Esophagus (tissue), 2 donors: ENCODE measurements around the gene KCNMA1. TPM values are rescaled to one million over a fixed set of nuclear protein-coding genes. Genes with fewer than 3 reads are reported as not detected.

ENCODE experiments used
- H3K27ac ChIP-seq, 2 donors: one replicate each; pipeline ENCODE4 v1.5.1; 2013; ENCODE audit warnings: low read depth in 2 of 2, mild to moderate bottlenecking in 2 of 2, inconsistent platforms in 1 of 2, low read length in 1 of 2, moderate library complexity in 1 of 2
- H3K27me3 ChIP-seq, 2 donors: one replicate each; pipeline ENCODE4 v1.6.1; 2013; ENCODE audit warnings: low read length in 2 of 2, control low read depth in 1 of 2, mild to moderate bottlenecking in 1 of 2; ENCODE audit not compliant: insufficient read depth in 2 of 2, control insufficient read depth in 1 of 2
- H3K36me3 ChIP-seq, 2 donors: one replicate each; pipeline ENCODE4 v1.6.1; 2013; ENCODE audit warnings: low read length in 1 of 2; ENCODE audit not compliant: control insufficient read depth in 2 of 2, insufficient read depth in 2 of 2
- H3K4me1 ChIP-seq, 2 donors: one replicate each; pipeline ENCODE4 v1.6.1; 2013; ENCODE audit warnings: low read length in 1 of 2; ENCODE audit not compliant: control insufficient read depth in 2 of 2, insufficient read depth in 2 of 2
- H3K4me3 ChIP-seq, 2 donors: one replicate each; pipeline ENCODE4 v1.5.1; 2013; ENCODE audit warnings: low read length in 2 of 2, mild to moderate bottlenecking in 2 of 2, low read depth in 1 of 2, moderate library complexity in 1 of 2
- H3K9me3 ChIP-seq, 2 donors: one replicate each; pipeline ENCODE4 v1.6.1; 2013; ENCODE audit warnings: mild to moderate bottlenecking in 2 of 2, low read depth in 1 of 2, low read length in 1 of 2, moderate library complexity in 1 of 2; ENCODE audit not compliant: control insufficient read depth in 2 of 2, insufficient read depth in 1 of 2
- WGBS, 2 donors: extraction: QIAGEN DNeasy Blood & Tissue Kit; methylation state at CpG; one replicate each; pipeline ENCODE4 v1.1.7; 2013; 5-methylcytosine and 5-hydroxymethylcytosine counted together
- polyA plus RNA-seq, 2 donors: library from polyadenylated mRNA; stranded (reverse); fragments of 200-250 nt; gene quantifications; one replicate each; pipeline ENCODE4 v1.2.3, GENCODE V29; 2013
- donor health status: healthy with polysubstance abuse.
- donor health status: Bipolar disorder and iron deficiency.

KCNMA1 gene
- polyA plus RNA-seq, 2 donors = 8.4 to 11.2 TPM

- Histone ChIP-seq H3K27me3 (no peaks in the 10 kb centered on the region), H3K4me1 (peaks cover 3 to 7% of the 10 kb centered on the region in 2 donors), H3K9me3 (no peaks in the 10 kb centered on the region), H3K36me3 (no peaks in the 10 kb centered on the region), H3K4me3 (no peak overlapping the region), H3K27ac (peak overlapping the region; percentile 24 to 35)
- 43 to 58% methylated on average over 8 of the region's 8 CpGs for WGBS, 2 donors
Observed at GRCh38 chr10:77628906-77629730, 8.5 kb downstream of the KCNMA1 start.

- peaks cover 3 to 7% of the 10 kb centered on the region in 2 donors for H3K4me1 ChIP-seq
- H3K4me3 ChIP-seq = no peak overlapping the region
- no peaks in the 10 kb centered on the region for H3K36me3 ChIP-seq
- no peaks in the 10 kb centered on the region for H3K9me3 ChIP-seq
- WGBS, 2 donors = 79 to 86% methylated on average over 8 of the region's 8 CpGs
- H3K27me3 ChIP-seq = no peaks in the 10 kb centered on the region
- no peak overlapping the region for H3K27ac ChIP-seq
Observed at GRCh38 chr10:77626266-77626935, 11.2 kb downstream of the KCNMA1 start.

- Histone ChIP-seq H3K4me3 (no peak overlapping the region), H3K9me3 (no peaks in the 10 kb centered on the region), H3K27me3 (no peaks in the 10 kb centered on the region), H3K36me3 (no peaks in the 10 kb centered on the region), H3K27ac (no peak overlapping the region), H3K4me1 (peaks cover 3 to 7% of the 10 kb centered on the region in 2 donors)
- WGBS, 2 donors = 47 to 50% methylated on average over 3 of the region's 3 CpGs
Observed at GRCh38 chr10:77625379-77625778, 12.2 kb downstream of the KCNMA1 start.

GRCh38 chr10:77622889-77623291, 14.7 kb downstream of the KCNMA1 start:
- Histone ChIP-seq H3K27ac (no peak overlapping the region), H3K36me3 (no peaks in the 10 kb centered on the region), H3K4me3 (no peak overlapping the region), H3K9me3 (no peaks in the 10 kb centered on the region), H3K27me3 (no peaks in the 10 kb centered on the region), H3K4me1 (peaks cover 0 to 4% of the 10 kb centered on the region in 2 donors)
- 43 to 46% methylated on average over 4 of the region's 4 CpGs for WGBS, 2 donors

GRCh38 chr10:77620731-77621130, 16.9 kb downstream of the KCNMA1 start:
- 86% methylated on average over 6 of the region's 6 CpGs for WGBS, 2 donors
- no peak overlapping the region for H3K27ac ChIP-seq

GRCh38 chr10:77619964-77620703, 17.5 kb downstream of the KCNMA1 start:
- Histone ChIP-seq H3K9me3 (no peaks in the 10 kb centered on the region), H3K27me3 (no peaks in the 10 kb centered on the region), H3K27ac (no peak overlapping the region), H3K4me3 (no peak overlapping the region), H3K4me1 (peaks cover 4 to 5% of the 10 kb centered on the region in 2 donors), H3K36me3 (no peaks in the 10 kb centered on the region)
- 86 to 90% methylated on average over 13 of the region's 13 CpGs for WGBS, 2 donors

More at GRCh38 chr10:77620731-77621130, 16.9 kb downstream of the KCNMA1 start:
- no peaks in the 10 kb centered on the region for H3K27me3 ChIP-seq
- H3K4me3 ChIP-seq = no peak overlapping the region
- H3K36me3 ChIP-seq = no peaks in the 10 kb centered on the region
- H3K9me3 ChIP-seq = no peaks in the 10 kb centered on the region
- peaks cover 0 to 4% of the 10 kb centered on the region in 2 donors for H3K4me1 ChIP-seq

- Histone ChIP-seq H3K9me3 (no peaks in the 10 kb centered on the region), H3K27ac (no peak overlapping the region), H3K27me3 (no peaks in the 10 kb centered on the region), H3K4me3 (no peak overlapping the region), H3K36me3 (no peaks in the 10 kb centered on the region), H3K4me1 (peaks cover 11 to 20% of the 10 kb centered on the region in 2 donors)
- 70 to 81% methylated on average over 4 of the region's 4 CpGs for WGBS, 2 donors
Observed at GRCh38 chr10:77618117-77618516, 19.5 kb downstream of the KCNMA1 start.

GRCh38 chr10:77616766-77617165, 20.8 kb downstream of the KCNMA1 start:
- Histone ChIP-seq H3K27ac (no peak overlapping the region), H3K27me3 (no peaks in the 10 kb centered on the region), H3K4me1 (peaks cover 11 to 21% of the 10 kb centered on the region in 2 donors), H3K4me3 (no peak overlapping the region), H3K36me3 (no peaks in the 10 kb centered on the region), H3K9me3 (no peaks in the 10 kb centered on the region)
- WGBS, 2 donors = 87 to 88% methylated on average over 5 of the region's 5 CpGs

GRCh38 chr10:77614778-77615625, 22.6 kb downstream of the KCNMA1 start:
- Histone ChIP-seq H3K36me3 (no peaks in the 10 kb centered on the region), H3K27ac (peak overlapping the region; percentile 70 to 80), H3K4me1 (peaks cover 6 to 21% of the 10 kb centered on the region in 2 donors), H3K27me3 (no peaks in the 10 kb centered on the region), H3K4me3 (no peak overlapping the region), H3K9me3 (no peaks in the 10 kb centered on the region)
- 59 to 61% methylated on average over 6 of the region's 6 CpGs for WGBS, 2 donors
